OCI-LY7 (cell line): ENCODE measurements around the gene PRF1.

Experiments used
- EZH2phosphoT487 ChIP-seq: fragments of 200-600 bp; sonication (generic); IDR thresholded peaks from 2 replicates; pipeline ENCODE4 v1.6.1; 2018; ENCODE audit warnings: low read depth, borderline replicate concordance, mild to moderate bottlenecking, mixed run types, antibody characterized with exemption, low read length, moderate library complexity, mixed read lengths
- TF ChIP-seq, protein P1 (sequence below): fragments of 200-600 bp; sonication (generic); conservative IDR thresholded peaks from 2 replicates; pipeline ENCODE4 v1.5.1; 2014; ENCODE audit warnings: mild to moderate bottlenecking, antibody characterized with exemption, low read length, moderate library complexity, mixed read lengths

DNA sequence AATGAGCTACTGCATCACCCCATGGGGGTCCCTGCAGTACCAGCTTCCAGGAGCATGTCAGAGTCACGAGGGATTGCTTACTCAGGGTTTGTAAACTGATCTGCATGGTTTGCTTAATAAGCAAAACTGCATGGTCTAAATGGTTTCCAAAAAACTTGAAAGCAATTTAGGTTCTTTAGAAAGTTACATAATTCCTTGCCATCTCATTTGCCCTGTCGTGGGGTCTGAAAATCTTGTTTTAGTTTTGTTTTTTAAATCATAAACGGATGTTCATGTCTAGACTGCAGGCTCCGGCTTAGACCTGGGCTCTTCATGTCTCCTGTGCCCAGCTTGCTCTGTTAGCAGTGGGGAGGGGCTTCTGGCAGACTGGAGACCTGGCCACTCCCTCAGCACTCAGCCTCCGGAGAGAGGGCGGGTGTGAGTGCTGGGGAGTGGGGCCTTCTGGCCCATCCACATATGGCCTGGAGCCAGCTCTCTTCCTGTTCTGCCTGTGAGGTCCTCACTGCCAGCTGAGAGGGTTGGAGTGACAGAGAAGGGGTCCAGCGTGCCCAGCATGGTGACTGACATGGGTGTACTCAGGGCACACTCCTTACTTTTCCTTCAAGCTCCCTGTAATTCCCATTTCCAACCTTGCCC is 17.5 kb downstream of the PRF1 start:
- TF ChIP-seq, protein P1, sequence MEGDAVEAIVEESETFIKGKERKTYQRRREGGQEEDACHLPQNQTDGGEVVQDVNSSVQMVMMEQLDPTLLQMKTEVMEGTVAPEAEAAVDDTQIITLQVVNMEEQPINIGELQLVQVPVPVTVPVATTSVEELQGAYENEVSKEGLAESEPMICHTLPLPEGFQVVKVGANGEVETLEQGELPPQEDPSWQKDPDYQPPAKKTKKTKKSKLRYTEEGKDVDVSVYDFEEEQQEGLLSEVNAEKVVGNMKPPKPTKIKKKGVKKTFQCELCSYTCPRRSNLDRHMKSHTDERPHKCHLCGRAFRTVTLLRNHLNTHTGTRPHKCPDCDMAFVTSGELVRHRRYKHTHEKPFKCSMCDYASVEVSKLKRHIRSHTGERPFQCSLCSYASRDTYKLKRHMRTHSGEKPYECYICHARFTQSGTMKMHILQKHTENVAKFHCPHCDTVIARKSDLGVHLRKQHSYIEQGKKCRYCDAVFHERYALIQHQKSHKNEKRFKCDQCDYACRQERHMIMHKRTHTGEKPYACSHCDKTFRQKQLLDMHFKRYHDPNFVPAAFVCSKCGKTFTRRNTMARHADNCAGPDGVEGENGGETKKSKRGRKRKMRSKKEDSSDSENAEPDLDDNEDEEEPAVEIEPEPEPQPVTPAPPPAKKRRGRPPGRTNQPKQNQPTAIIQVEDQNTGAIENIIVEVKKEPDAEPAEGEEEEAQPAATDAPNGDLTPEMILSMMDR = no peak
- no peak for TF ChIP-seq EZH2phosphoT487
